PC-3 (cell line): ENCODE data around the gene POLD4. TPM values are rescaled to one million over a fixed set of nuclear protein-coding genes. Genes with fewer than 3 reads are reported as not detected.

Experiments
- ATAC-seq: fragments of 200-7000 bp; cut with Tn5 transposase; 2 replicates; pipeline ENCODE4 v1.9.1; 2020; ENCODE audit warnings: mild to moderate bottlenecking, moderate library complexity
- BruUV-seq: library from RNA; stranded (reverse); fragments of 400-500 nt; replicated peaks from 2 replicates; lab custom pipeline; 2021; lab: Mats Ljungman, UMichigan
- CTCF ChIA-PET: fragments of 300-600 bp; sonication (Branson Sonifier 250); formaldehyde crosslinking; loops from one replicate; lab custom pipeline; 2022; ENCODE audit warnings: antibody characterized with exemption; lab: Charles Lee
- POLR2A ChIA-PET: fragments of 300-600 bp; sonication (Branson Sonifier 250); formaldehyde crosslinking; loops from one replicate; lab custom pipeline; 2022; ENCODE audit warnings: antibody characterized with exemption; ENCODE audit not compliant: unreplicated experiment; lab: Charles Lee
- DNase-seq: peaks from one replicate; pipeline ENCODE4 v3.0.0-alpha.2; 2015
- H2AFZ ChIP-seq: fragments of 300-600 bp; sonication (generic); 2 replicates; pipeline ENCODE4 v1.6.0; 2016; ENCODE audit warnings: antibody characterized with exemption, low read length
- H3F3A ChIP-seq: fragments of 300-600 bp; sonication (generic); one replicate; pipeline ENCODE4 v1.6.0; 2017; ENCODE audit warnings: antibody characterized with exemption, low read length, control low read depth, mild to moderate bottlenecking; ENCODE audit not compliant: unreplicated experiment
- H3K27ac ChIP-seq: fragments of 300-600 bp; sonication (generic); 2 replicates; pipeline ENCODE4 v1.5.1; 2016; ENCODE audit warnings: mild to moderate bottlenecking, low read length
- H3K27me3 ChIP-seq: fragments of 300-600 bp; sonication (generic); 2 replicates; pipeline ENCODE4 v1.6.1; 2016; ENCODE audit warnings: low read length, mixed read lengths
- H3K36me3 ChIP-seq: fragments of 300-600 bp; sonication (generic); 2 replicates; pipeline ENCODE4 v1.6.1; 2016; ENCODE audit warnings: low read depth, mixed run types, low read length, mixed read lengths
- H3K4me1 ChIP-seq: fragments of 300-600 bp; sonication (generic); 2 replicates; pipeline ENCODE4 v1.5.1; 2016; ENCODE audit warnings: low read length; ENCODE audit not compliant: insufficient read depth
- H3K4me2 ChIP-seq: fragments of 300-600 bp; sonication (generic); 2 replicates; pipeline ENCODE4 v1.6.0; 2016; ENCODE audit warnings: low read length
- H3K4me3 ChIP-seq: fragments of 300-600 bp; sonication (generic); 2 replicates; pipeline ENCODE4 v1.5.1; 2016; ENCODE audit warnings: mild to moderate bottlenecking, low read length, mixed read lengths
- H3K79me2 ChIP-seq: fragments of 300-600 bp; sonication (generic); 2 replicates; pipeline ENCODE4 v1.6.1; 2017; ENCODE audit warnings: low read length, mixed read lengths
- H3K9ac ChIP-seq: fragments of 300-600 bp; sonication (generic); 2 replicates; pipeline ENCODE4 v1.6.0; 2016; ENCODE audit warnings: mild to moderate bottlenecking, low read length
- H3K9me2 ChIP-seq: fragments of 300-600 bp; sonication (generic); replicated peaks from 2 replicates; pipeline ENCODE4 v1.6.1; 2016; ENCODE audit warnings: mixed run types, low read length, mixed read lengths
- H3K9me3 ChIP-seq: fragments of 300-600 bp; sonication (generic); 2 replicates; pipeline ENCODE4 v1.6.1; 2016; ENCODE audit warnings: low read length, mixed read lengths
- H4K20me1 ChIP-seq: fragments of 300-600 bp; sonication (generic); 2 replicates; pipeline ENCODE4 v1.6.1; 2016; ENCODE audit warnings: low read length, mixed read lengths
- EZH2 ChIP-seq: fragments of 300-600 bp; sonication (generic); IDR thresholded peaks from one replicate; pipeline ENCODE4 v1.6.1; 2017; ENCODE audit warnings: antibody characterized with exemption, mild to moderate bottlenecking, low read length; ENCODE audit not compliant: unreplicated experiment
- EZH2phosphoT487 ChIP-seq: fragments of 300-600 bp; sonication (generic); IDR thresholded peaks from 2 replicates; pipeline ENCODE4 v1.6.1; 2018; ENCODE audit warnings: mild to moderate bottlenecking, antibody characterized with exemption, low read length, borderline replicate concordance
- intact Hi-C: fragments of 100-400 bp; cut with micrococcal nuclease; formaldehyde crosslinking; loops from 2 replicates; pipeline ENCODE4 v1.9.0; 2023
- total RNA-seq: library from RNA; depleted of rRNA; stranded (reverse); fragments of >200 nt; gene quantifications from 2 replicates; pipeline ENCODE4 v1.2.3, GENCODE V29; 2014
- TF ChIP-seq, protein P1 (sequence below): fragments of 300-600 bp; sonication (generic); conservative IDR thresholded peaks from 2 replicates; pipeline ENCODE4 v1.5.1; 2017; ENCODE audit warnings: antibody characterized with exemption, low read depth, mild to moderate bottlenecking, low read length

Gene POLD4
- total RNA-seq, 1 experiment from 2014 or later: 81.5 TPM

DNA sequence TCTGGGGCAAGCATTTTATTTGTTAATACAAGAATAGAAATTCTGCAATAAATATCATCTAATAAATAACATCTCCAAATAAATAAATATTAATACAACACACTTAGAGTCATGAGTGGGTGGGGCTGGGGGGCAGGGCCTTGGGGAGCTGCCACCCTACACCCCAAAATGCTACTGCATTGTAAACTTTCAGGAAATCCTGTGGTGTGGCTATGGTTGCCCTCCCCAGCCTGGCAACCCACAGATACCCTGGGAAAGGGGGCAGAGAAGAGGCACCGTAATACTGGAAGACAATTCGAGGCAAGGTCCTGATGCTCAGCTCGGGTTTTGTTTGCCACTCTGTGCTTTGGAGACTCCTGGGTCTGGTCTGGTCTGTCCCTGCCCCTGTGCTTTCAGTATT is 10.8 kb upstream of the POLD4 start:
- POLR2A ChIA-PET: no interaction called here
- Histone ChIP-seq H3K4me1 (no peaks in the 10 kb centered on the region), H3K9ac (no peak overlapping the region), H4K20me1 (peaks cover 33% of the 10 kb centered on the region), H2AFZ (no peak overlapping the region), H3K36me3 (peaks cover 29% of the 10 kb centered on the region; the same call in 1 of the 2 replicates), H3F3A (peaks cover 5% of the 10 kb centered on the region), H3K79me2 (peaks cover 46% of the 10 kb centered on the region), H3K9me3 (no peaks in the 10 kb centered on the region), H3K27me3 (no peaks in the 10 kb centered on the region), H3K4me3 (no peak overlapping the region), H3K9me2 (no peaks in the 10 kb centered on the region), H3K4me2 (no peak overlapping the region), H3K27ac (no peak overlapping the region)
- no peak for ATAC-seq
- intact Hi-C loops: no loop called here
- BruUV-seq: no TSS peak
- CTCF ChIA-PET: no interaction called here
- TF ChIP-seq EZH2: no peak
- TF ChIP-seq, protein P1, sequence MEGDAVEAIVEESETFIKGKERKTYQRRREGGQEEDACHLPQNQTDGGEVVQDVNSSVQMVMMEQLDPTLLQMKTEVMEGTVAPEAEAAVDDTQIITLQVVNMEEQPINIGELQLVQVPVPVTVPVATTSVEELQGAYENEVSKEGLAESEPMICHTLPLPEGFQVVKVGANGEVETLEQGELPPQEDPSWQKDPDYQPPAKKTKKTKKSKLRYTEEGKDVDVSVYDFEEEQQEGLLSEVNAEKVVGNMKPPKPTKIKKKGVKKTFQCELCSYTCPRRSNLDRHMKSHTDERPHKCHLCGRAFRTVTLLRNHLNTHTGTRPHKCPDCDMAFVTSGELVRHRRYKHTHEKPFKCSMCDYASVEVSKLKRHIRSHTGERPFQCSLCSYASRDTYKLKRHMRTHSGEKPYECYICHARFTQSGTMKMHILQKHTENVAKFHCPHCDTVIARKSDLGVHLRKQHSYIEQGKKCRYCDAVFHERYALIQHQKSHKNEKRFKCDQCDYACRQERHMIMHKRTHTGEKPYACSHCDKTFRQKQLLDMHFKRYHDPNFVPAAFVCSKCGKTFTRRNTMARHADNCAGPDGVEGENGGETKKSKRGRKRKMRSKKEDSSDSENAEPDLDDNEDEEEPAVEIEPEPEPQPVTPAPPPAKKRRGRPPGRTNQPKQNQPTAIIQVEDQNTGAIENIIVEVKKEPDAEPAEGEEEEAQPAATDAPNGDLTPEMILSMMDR: no peak
- TF ChIP-seq EZH2phosphoT487: no peak
- DNase-seq: no peak

DNA sequence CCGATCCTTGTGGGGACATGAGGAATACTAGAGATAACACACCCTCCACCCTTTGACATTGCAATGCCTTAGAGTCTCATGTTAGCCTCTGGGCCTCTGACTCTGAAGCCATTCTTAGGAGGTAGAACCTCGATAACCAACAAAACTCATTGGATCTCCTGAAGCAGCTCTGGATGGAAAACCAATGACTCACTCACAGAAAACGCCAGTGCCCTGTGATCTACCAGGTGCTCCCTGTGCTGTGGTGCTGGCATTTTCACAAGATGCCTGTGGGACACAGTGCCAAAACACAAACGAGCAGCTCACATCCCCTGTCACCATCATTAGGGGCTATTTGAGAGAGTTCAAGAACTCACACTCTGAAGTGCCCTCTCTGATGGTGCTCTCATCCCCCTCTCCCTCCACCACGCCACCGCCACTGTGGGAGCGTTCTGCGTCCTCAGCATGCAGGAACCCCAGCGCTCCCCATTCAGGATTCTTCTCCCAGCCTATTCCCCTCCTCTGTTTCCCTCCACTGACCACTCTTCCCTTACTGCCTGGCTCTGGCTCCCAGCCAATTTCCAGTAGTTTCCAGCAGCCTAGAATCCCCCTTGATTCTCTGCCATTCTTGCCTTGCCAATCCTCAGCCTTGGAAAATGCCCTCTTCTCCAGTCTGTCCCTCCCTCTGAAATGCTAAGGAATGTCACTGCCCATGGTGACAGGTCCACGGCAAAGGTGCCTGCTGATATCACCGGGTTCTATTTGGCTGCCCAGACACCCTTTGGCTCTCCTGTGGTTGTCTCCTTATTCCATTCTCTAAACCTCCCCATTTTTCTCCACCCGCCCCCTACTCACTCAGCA is 4.7 kb upstream of the POLD4 start:
- TF ChIP-seq EZH2: no peak
- H3K36me3 ChIP-seq: no peaks in the 10 kb centered on the region
- H3K27ac ChIP-seq: peak overlapping the region; percentile 40
- peaks cover 17% of the 10 kb centered on the region for H3F3A ChIP-seq
- no peak overlapping the region for H2AFZ ChIP-seq
- no peak overlapping the region for H3K9ac ChIP-seq
- DNase-seq: peak; percentile 89
- intact Hi-C loops: loop anchor here (1.0 kb wide), 1 partner anchor 24 kb away; no protein-coding TSS in a partner anchor
- peak; percentile 10 for ATAC-seq
- H3K27me3 ChIP-seq: no peaks in the 10 kb centered on the region
- peaks cover 2% of the 10 kb centered on the region for H3K79me2 ChIP-seq
- no TSS peak for BruUV-seq
- H3K4me3 ChIP-seq: no peak overlapping the region
- POLR2A ChIA-PET: interaction anchor here (1.1 kb wide), 1 partner anchor 12 kb away, joined by 5 read pairs; no protein-coding TSS in a partner anchor
- H4K20me1 ChIP-seq: no peaks in the 10 kb centered on the region
- no peaks in the 10 kb centered on the region for H3K9me3 ChIP-seq
- H3K4me1 ChIP-seq: peaks cover 51% of the 10 kb centered on the region
- CTCF ChIA-PET: interaction anchor here (1.8 to 1.9 kb wide), 3 partner anchors 14 to 23 kb away, joined by 10 to 41 read pairs (median 16); partner anchors contain the start of gene CLCF1
- H3K4me2 ChIP-seq: peak overlapping the region; percentile 53
- no peaks in the 10 kb centered on the region for H3K9me2 ChIP-seq

DNA sequence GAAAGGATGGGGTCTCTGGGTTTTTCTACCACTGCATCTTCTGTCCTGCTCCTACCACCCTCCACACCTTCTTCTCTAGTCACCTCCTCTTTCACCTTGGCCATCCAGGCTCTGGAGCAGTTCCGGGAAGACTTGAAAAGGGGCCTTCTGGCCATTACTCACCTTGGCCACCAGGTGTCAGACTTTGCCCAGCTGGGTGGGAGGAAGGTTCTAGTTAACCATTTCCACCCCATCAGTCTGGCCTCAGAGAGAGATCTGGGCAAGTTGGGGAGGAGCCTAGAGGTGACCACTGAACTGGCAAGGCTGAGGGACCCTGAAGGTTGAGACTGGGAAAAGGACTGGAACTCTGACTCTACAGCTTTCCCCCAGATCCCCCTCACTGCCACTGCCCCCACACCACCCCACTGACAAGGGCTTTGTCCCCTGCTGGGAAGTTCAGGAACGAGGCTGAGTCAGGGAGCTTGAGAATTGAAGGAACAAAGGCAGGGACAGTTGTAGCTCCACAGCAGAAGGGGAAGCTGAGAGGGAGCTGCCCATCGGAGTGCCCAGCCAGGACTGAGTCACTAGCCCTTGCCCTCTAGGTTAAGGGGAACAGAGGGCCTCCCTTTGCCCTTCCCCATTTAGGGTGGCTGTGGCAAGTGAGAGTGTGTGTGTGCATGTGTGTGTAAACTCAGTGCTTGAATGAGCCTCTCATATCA is 3.7 kb upstream of the POLD4 start:
- CTCF ChIA-PET: interaction anchor here (0.6 to 2.6 kb wide), 10 partner anchors 11 to 148 kb away, joined by 3 to 41 read pairs (median 8); partner anchors contain the start of genes CLCF1, PITPNM1 and RAD9A
- Histone ChIP-seq H3K4me1 (peaks cover 59% of the 10 kb centered on the region), H3K9me3 (no peaks in the 10 kb centered on the region), H3K9ac (peak overlapping the region; percentile 79; the same call in 1 of the 2 replicates), H3K4me2 (peak overlapping the region; percentile 92), H3K36me3 (no peaks in the 10 kb centered on the region), H3K27me3 (no peaks in the 10 kb centered on the region), H3K27ac (peak overlapping the region; percentile 93), H3K4me3 (no peak overlapping the region), H3K9me2 (no peaks in the 10 kb centered on the region), H4K20me1 (no peaks in the 10 kb centered on the region), H3K79me2 (peaks cover 10% of the 10 kb centered on the region), H2AFZ (no peak overlapping the region), H3F3A (peaks cover 17% of the 10 kb centered on the region)
- TF ChIP-seq, protein P1: peak; percentile 99
- TF ChIP-seq EZH2 (no peak), EZH2phosphoT487 (no peak)
- ATAC-seq (peak; percentile 2), DNase-seq (peak; percentile 90)
- no TSS peak for BruUV-seq
- POLR2A ChIA-PET: interaction anchor here (0.7 to 1.1 kb wide), 2 partner anchors 11 to 17 kb away, joined by 4 to 5 read pairs; no protein-coding TSS in a partner anchor
- intact Hi-C loops: loop anchor here (1.0 kb wide), 1 partner anchor 25 kb away; no protein-coding TSS in a partner anchor
